HG03457 (cell line): ENCODE data around the gene CCDC106.

Experiments
- ATAC-seq: cut with Tn5 transposase; IDR thresholded peaks from one replicate; pipeline ENCODE4 v1.9.1; 2021; ENCODE audit warnings: moderate number of reproducible peaks; ENCODE audit not compliant: unreplicated experiment

The CCDC106 gene

DNA sequence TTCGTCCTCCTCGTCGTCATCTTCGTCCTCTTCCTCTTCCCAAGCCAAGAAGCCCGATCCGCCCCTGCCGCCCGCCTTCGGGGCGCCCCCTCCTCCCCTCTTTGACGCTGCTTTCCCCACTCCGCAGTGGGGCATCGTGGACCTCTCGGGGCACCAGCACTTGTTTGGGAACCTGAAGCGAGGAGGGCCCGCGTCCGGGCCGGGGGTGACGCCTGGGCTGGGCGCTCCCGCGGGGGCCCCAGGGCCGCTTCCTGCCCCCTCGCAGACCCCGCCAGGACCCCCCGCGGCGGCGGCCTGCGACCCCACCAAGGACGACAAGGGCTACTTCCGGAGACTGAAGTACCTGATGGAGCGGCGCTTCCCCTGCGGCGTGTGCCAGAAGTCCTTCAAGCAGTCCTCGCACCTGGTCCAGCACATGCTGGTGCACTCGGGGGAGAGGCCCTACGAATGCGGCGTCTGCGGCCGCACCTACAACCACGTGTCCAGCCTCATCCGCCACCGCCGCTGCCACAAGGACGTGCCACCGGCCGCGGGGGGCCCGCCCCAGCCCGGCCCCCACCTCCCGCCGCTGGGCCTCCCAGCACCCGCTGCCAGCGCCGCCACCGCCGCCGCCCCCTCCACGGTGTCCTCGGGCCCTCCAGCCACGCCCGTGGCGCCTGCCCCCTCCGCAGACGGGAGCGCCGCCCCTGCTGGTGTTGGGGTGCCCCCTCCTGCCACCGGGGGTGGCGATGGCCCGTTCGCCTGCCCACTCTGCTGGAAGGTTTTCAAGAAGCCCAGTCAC, 33.9 kb upstream of the CCDC106 start:
- ATAC-seq, result no peak

DNA sequence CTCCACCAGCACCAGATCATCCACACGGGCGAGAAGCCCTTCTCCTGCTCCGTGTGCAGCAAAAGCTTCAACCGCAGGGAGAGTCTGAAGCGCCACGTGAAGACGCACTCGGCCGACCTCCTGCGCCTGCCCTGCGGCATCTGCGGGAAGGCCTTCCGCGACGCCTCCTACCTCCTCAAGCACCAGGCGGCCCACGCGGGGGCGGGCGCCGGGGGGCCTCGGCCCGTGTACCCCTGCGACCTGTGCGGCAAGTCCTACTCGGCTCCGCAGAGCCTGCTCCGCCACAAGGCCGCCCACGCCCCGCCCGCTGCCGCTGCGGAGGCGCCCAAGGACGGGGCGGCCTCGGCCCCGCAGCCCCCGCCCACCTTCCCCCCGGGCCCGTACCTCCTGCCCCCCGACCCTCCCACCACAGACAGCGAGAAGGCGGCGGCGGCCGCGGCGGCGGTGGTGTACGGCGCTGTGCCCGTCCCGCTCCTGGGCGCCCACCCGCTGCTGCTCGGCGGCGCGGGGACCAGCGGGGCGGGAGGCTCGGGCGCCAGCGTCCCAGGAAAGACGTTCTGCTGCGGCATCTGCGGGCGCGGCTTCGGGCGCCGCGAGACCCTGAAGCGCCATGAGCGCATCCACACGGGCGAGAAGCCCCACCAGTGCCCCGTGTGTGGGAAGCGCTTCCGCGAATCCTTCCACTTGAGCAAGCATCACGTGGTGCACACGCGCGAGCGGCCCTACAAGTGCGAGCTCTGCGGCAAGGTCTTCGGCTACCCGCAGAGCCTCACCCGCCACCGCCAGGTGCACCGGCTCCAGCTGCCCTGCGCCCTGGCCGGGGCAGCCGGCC, 33.1 kb upstream of the CCDC106 start:
- no peak for ATAC-seq

DNA sequence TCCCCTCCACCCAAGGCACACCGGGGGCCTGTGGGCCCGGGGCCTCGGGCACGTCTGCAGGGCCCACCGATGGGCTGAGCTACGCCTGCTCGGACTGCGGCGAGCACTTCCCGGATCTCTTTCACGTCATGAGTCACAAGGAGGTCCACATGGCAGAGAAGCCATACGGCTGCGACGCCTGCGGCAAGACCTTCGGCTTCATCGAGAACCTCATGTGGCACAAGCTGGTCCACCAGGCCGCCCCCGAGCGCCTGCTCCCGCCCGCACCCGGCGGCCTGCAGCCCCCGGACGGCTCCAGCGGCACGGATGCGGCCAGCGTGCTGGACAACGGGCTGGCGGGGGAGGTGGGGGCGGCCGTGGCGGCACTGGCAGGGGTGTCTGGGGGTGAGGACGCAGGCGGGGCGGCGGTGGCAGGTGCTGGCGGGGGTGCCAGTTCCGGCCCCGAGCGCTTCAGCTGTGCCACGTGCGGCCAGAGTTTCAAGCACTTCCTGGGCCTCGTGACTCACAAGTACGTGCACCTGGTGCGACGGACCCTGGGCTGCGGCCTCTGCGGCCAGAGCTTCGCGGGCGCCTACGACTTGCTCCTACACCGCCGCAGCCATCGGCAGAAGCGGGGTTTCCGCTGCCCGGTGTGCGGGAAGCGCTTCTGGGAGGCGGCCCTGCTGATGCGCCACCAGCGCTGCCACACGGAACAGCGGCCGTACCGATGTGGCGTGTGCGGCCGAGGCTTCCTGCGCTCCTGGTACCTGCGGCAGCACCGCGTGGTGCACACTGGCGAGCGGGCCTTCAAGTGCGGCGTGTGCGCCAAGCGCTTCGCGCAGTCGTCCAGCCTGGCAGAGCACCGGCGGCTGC, 32.2 kb upstream of the CCDC106 start:
- ATAC-seq, result no peak

DNA sequence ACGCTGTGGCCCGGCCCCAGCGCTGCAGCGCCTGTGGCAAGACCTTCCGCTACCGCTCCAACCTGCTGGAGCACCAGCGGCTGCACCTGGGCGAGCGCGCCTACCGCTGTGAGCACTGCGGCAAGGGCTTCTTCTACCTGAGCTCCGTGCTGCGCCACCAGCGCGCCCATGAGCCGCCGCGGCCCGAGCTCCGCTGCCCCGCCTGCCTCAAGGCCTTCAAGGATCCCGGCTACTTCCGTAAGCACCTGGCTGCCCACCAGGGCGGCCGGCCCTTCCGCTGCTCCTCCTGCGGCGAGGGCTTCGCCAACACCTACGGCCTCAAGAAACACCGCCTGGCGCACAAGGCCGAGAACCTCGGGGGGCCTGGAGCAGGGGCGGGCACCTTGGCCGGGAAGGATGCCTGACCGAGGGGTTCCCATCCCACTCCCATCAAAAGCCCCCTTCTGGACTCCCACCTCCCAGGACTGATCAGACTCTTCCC, 31.6 kb upstream of the CCDC106 start:
- ATAC-seq, result no peak

DNA sequence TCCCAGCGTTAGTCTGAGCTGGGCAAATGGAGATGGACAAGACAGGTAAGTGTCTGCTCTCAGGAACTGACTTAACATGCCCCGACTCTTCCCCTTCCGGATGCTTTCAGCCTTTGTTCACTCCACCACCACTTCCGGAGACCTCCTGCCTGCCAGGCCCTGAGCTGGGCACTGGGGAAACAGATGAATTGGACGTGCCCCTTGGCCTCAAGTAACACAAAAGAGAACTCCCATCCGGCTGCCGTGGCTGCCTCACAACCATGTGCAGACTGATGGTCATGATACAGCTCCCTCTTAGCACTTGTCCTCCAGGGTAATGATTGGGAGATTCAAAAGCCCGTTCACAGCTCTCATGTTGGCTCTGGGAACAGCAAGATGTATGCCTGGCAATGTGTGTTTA, 30.6 kb upstream of the CCDC106 start:
- ATAC-seq, result no peak

DNA sequence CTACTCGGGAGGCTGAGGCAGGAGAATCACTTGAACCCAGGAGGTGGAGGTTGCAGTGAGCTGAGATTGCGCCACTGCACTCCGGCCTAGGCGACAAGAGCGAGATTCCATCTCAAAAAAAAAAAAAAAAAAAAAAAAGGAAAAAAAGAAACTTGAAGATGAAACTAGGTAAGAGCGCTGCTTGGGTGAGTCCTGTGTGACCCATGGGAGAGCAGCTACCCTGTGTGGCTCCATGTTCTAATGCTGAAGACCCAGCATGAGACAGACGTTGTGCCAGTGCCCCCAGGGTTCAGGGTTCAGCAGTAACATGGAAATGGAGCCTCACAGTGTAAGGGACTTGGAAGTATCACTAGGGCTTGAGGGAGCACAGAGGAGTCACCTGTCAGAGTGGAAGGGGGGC, 29.6 kb upstream of the CCDC106 start:
- no peak for ATAC-seq

DNA sequence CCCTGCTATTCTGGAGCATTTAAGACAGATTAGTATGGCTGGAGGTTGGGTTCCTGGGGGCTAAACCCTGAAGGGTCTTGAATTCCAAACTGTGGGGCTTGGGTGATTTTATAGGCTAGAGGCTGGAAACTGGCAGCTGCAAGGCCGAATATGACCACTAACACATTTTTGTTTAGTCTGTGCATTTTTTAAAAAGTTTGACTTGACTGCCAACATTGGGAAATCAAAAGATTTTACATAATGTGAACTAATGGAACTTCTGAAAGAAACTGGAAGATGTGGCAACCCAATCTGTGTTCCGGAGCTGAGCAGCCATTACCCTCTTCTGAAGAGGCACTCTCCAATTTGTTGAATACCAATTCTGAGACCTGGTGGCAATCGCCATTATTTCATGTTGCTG, 28.7 kb upstream of the CCDC106 start:
- ATAC-seq, result no peak

DNA sequence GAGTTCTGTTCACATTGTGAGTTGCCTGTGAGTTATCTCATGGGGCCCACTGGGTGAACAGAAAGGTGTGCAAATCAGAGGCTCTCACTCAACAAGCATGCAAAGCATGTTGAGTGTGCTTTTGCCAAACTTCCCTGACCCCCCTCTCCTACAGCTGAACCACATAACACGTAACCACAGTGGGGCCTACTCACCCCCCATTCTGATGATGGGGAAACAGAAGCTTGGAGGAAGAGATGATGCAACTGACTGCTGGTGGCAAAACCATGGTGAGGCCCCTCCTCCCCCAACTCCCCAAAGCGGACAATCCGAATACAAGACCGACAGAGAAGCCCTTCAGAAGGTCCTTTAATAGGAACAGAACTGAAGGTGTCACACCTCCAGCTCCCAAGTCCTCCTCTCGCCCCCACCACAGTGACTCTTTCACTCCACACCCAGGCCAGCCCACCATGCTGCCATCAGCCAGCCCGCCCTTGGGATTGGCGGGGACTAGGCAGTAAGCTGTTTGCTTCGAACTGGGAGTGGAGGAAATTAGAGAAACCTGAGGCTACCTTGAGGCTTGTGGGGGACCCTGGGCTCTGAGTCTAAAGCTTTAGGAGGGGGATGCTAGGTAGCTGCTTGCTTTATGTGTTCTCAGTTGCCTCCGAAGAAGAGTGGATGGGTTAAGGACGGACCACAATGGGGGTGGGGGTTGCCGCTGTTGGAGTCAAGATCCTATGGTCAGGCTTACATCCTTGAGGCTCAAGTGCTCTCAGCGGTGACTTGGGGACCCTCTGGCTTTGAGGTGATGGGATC, 27.4 kb upstream of the CCDC106 start:
- ATAC-seq, result no peak

DNA sequence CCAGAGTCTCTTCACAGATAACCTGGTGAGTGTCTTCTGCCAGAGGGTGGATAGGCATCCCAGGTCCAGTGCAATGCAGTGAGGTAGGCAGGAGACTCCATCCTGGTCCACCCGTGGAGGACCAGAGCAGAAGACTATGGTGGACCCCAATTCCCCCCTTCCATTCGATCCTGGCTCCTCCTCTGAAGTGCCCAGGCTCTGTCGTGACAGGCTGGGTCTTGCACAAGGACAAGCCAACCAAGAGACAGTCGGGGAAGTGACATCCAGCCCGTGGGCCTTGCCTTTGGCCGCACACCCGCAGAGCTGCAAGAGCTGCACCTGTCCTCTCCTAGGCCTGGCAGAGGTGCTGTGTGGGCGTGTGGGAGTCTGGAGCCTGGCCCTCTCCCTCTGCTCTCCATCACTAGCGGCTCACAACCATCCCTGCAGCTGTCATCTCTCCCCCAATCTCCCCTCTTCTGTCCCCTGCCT, 26.8 kb upstream of the CCDC106 start:
- ATAC-seq, result no peak

DNA sequence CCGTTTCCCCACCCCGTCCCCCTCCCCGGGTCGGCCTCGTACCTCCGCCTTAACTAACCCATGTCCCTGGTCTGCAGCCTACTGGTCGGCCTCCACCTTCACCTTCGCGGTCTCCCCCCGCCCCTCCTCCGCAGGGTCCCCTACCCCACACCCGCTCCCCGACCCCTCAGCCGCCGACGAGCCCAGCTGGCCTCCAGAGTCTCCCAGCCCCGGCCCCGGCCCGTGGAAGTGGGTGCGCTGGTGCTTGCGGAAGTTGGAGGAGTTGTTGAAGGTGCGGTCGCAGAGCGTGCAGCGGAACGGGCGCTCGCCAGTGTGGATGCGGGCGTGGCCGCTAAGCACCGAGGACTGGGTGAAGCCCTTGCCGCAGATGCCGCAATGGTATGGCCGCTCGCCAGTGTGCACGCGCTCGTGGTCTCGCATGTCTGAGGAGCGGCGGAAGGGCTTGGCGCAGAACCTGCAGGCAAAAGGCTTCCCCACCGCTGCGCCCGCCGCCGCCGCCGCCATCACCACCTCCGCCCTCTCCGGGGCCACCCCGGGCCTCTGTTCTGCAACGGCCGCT, 26.3 kb upstream of the CCDC106 start:
- ATAC-seq, result no peak

DNA sequence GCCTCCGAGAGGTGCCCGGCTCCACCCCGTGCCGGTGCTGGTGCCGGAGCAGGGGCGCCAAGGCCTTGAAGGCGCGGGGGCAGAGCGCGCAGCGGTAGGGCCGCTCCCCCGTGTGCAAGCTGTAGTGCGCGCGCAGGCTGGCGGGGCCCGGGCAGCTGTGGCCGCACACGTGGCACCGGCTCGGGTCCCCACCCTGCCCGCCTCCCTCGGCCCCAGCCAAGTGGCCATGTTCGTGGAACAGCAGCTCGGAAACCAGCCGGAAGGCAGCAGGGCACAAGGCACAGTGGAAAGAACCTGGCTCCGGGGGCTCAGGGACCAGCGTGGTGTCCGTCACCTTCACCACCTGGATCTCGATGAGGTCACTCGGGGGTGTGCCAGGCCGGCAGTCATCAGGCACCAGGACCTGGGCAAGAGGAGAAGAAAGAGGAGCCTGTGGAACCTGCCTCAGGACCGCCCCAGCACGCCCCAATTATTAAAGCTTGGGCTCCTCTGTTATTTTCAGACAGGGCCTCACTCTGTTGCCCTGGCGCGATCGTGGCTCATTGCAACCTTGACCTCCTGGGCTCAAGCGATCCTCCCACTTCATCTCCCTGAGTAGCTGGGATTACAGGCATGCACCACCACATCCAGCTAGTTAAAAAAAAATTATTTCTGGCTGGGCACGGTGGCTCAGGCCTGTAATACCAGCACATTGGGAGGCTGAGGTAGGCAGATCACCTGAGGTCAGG, 25.6 kb upstream of the CCDC106 start:
- no peak for ATAC-seq

DNA sequence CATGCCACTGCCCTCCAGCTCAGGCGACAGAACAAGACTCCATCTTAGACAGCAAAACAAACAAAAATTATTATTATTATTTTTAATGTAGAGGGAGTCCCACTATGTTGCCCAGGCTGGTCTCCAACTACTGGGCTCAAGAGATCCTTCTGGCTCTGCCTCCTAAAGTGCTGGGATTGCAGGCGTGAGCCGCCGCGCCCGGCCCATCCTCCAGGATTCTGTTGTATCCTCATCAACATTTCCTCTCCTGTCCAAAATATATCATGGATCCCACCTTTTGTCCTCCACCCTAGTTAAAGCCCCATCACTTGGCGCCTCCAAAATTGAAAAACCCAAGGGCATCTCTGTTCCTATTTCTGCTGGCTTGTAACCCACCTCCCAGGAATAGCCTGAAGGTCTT, 24.9 kb upstream of the CCDC106 start:
- no peak for ATAC-seq

DNA sequence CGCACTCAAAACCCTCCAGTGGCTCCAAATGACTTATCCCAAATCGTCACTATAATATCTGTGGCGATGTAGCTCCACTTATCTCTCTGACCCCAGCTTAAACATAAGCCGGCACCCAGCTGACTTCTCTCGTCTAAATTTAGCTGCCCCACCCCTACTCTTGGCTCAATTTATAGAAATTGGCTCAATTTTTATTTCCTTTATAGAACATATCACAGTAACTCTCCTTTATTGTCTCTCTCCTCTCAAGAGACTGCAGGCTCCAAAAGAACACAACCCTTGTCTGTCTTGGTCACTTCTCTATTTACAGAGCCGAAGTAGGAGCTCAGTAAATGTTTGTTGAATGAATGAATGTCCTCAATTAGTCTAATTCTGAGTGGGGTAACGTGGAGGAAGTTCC, 24.5 kb upstream of the CCDC106 start:
- ATAC-seq, result no peak

DNA sequence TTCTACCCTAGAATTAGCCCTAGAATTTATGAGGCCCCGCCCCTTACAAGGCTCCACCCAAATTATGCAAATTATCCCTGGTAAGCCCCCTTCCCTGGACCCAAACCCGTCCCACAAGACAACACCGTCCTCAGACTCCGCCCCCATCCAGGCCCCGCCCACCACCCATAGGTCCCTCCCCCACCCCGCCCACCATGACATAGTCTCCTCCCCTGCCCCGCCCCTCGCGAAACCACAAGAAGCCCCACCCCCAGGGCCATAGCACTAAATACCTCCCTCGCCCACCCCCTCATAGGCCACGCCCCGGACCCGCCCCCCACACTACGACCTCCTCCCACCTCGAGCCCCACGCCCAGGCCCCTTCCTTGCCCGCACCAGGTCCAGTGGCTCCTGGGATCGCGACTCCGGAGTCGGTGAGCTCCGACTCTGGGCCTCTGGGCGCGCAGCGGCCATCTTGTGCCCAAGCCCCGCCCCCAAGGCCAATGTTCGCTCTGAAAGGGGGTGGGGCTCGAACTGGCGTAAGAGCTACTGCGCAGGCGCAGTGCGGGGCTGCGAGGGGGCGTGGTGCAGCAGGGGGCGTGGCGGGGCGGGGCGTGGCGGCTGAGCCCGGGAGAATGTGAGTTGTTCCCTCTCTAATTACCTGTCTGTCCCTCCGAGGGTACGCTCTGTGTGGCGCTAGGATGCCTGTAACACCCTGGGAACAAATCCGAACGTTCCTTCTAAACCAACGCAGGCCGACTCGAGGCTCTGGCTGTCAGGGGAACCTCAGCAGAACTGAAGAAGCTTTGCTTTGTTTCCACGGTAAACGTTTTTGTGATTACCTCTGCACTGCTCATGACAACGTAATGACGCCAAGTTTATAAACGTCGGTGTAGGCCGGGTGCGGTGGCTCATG, 23.7 kb upstream of the CCDC106 start, which contains the start of gene ZNF784:
Gene ZNF784, minus strand, starts transcription at position 458 of the 895 bp plus-strand sequence. Its CDS starts 5 bp downstream, at position 453.
- ATAC-seq, result no peak

DNA sequence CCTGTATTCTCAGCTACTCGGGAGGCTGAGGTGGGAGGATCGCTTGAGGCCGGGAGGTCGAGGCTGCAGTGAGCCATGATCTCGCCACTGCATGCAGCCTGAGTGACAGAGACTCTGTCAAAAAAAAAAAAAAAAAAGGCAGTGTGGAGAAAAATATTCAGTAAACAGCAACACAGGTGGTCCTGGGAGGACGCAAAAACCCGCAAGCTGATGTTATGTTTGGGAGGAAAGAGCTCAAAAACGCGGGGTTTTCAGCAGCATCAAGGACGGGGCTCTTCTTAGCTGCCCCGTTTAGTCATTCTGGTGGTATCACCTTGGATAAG, 23.0 kb upstream of the CCDC106 start:
- no peak for ATAC-seq

DNA sequence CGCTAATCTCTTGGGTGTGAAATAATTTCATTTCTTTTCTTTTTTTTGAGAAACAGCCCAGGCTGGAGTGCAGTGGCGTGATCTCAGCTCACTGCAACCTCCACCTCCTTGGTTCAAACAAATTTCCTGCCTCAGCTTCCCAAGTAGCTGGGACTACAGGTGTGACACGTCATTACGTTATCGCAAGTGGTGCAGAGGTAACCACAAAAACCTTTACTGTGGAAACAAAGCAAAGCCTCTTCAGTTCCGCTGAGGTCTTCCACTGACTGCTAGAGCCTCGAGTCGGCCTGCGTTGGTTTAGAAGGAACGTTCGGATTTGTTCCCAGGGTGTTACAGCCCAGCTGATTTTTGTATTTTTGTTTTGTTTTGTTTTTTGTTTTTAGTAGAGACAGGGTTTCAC, 21.7 kb upstream of the CCDC106 start:
- no peak for ATAC-seq

DNA sequence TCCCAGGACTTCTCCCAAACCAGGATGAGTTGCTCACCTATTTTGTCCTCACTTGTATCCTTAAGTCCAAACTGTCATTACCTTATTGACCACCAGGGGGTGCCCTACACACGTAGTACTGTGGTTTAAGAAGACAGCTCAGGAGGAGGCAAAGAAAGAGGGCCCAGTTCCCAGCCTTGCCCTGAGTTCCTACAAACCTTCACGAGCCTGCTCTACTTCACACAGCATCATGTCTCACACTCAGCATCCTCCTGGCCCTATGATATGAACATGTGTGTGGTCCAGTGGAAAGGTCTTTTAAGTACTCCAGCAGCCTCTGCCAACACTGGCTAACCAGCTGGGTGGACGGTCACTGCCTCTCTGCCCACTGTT, 15.6 kb upstream of the CCDC106 start:
- no peak for ATAC-seq

DNA sequence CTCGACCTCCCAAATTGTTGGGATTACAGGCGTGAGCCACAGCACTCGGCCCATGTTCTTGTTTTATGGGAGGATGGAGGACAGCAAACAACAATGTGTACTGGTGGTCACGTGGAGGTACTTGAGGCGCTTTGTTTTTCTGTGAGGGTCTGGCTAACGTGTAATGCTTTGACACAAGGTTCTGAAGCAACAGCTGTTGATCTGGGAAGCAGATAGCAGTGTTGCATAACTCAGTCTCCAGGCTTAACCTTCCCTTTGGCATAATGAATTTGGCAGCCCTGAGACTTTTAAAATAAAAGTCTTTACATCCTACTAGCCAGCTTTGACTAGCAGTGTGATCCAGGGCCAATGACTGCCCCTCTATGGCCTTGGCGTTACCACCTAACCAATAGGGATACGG, 14.2 kb upstream of the CCDC106 start:
- ATAC-seq, result no peak

DNA sequence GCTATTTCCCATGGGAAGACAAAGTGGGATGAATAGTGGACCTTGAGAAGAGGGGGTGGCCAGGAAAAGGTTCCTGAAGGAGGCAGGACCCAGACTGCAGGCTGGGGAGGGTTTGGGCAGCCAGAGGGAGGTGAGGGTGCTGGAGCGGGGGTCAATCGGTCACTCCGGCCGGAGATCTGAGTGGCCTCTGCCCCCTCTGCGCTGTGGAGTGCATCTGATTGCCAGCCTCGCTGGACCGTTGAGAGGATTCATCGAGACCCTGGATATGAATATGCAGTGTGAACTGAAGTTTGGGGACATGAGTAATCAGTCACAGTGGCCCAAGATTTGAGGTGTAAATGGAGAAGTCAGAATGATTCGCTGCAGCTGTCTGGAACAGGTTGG, 12.7 kb upstream of the CCDC106 start:
- no peak for ATAC-seq
